ENCODE results near the gene STMP1. TPM values are rescaled to one million over a fixed set of nuclear protein-coding genes. Genes with fewer than 3 reads are reported as not detected.
A peak's percentile ranks its signal among the peaks of the same experiment; 100 is the strongest.
"Not testable (repeated sequence)": the region's sequence is repeated elsewhere in the genome, so short reads cannot be mapped to it uniquely, and the experiment has no call there.

The STMP1 gene
- total and polyA plus RNA-seq, 5 donors: 27.4 to 30.9 (median 29.3) TPM

- no peak for DNase-seq
- intact Hi-C loops (cut with DNase I): loop anchor here in 1 of 4 donors (10.0 kb wide), 2 partner anchors 310 to 340 kb away; partner anchors contain the start of gene MTPN
- no peaks in the 10 kb centered on the region for H3K27me3 ChIP-seq (ENCODE audit: control insufficient read depth, insufficient read depth)
- no peak for ATAC-seq
- H3K4me3 ChIP-seq (ENCODE audit: low read length): no peak overlapping the region
- 51% methylated on average over 3 of the region's 3 CpGs for WGBS
- H3K9me3 ChIP-seq (ENCODE audit: control insufficient read depth, low read length): no peaks in the 10 kb centered on the region
- no peak overlapping the region for H3K27ac ChIP-seq (ENCODE audit: low read length)
- peaks cover 3% of the 10 kb centered on the region for H3K4me1 ChIP-seq (ENCODE audit: control insufficient read depth, insufficient read depth, low read length)
Measured at GRCh38 chr7:135665042-135665441, 2.7 kb downstream of the STMP1 start.

- intact Hi-C loops (cut with DNase I): loop anchor here in 1 of 4 donors (10.0 kb wide), 2 partner anchors 309 to 339 kb away; partner anchors contain the start of gene MTPN
- ATAC-seq (no peak), DNase-seq (no peak)
- WGBS: 86% methylated on average over 11 of the region's 11 CpGs
- Histone ChIP-seq H3K9me3 (ENCODE audit: control insufficient read depth, low read length) (no peaks in the 10 kb centered on the region), H3K27me3 (ENCODE audit: control insufficient read depth, insufficient read depth) (no peaks in the 10 kb centered on the region), H3K27ac (ENCODE audit: low read length) (no peak overlapping the region), H3K4me3 (ENCODE audit: low read length) (no peak overlapping the region), H3K4me1 (ENCODE audit: control insufficient read depth, insufficient read depth, low read length) (peaks cover 3% of the 10 kb centered on the region)
Measured at GRCh38 chr7:135666156-135666555, 3.8 kb downstream of the STMP1 start.

- Histone ChIP-seq H3K4me3 (ENCODE audit: low read length) (no peak overlapping the region), H3K27ac (ENCODE audit: low read length) (no peak overlapping the region), H3K4me1 (ENCODE audit: control insufficient read depth, insufficient read depth, low read length) (peaks cover 3% of the 10 kb centered on the region), H3K9me3 (ENCODE audit: control insufficient read depth, low read length) (no peaks in the 10 kb centered on the region), H3K27me3 (ENCODE audit: control insufficient read depth, insufficient read depth) (no peaks in the 10 kb centered on the region)
- DNase-seq: no peak
- intact Hi-C loops (cut with DNase I): loop anchor here in 1 of 4 donors (10.0 kb wide), 2 partner anchors 308 to 338 kb away; partner anchors contain the start of gene MTPN
- no peak for ATAC-seq
- WGBS: 69% methylated on average over 6 of the region's 6 CpGs
Measured at GRCh38 chr7:135666846-135667245, 4.5 kb downstream of the STMP1 start.

GRCh38 chr7:135667626-135668025 is 5.3 kb downstream of the STMP1 start:
- 97% methylated on average over 1 of the region's 1 CpG for WGBS
- H3K27ac ChIP-seq (ENCODE audit: low read length); DNase-seq; H3K9me3 ChIP-seq (ENCODE audit: control insufficient read depth, low read length); H3K4me1 ChIP-seq (ENCODE audit: control insufficient read depth, insufficient read depth, low read length); H3K27me3 ChIP-seq (ENCODE audit: control insufficient read depth, insufficient read depth); ATAC-seq; H3K4me3 ChIP-seq (ENCODE audit: low read length): not testable (repeated sequence)
- intact Hi-C loops (cut with DNase I): loop anchor here in 1 of 4 donors (10.0 kb wide), 2 partner anchors 307 to 337 kb away; partner anchors contain the start of gene MTPN

GRCh38 chr7:135668852-135669395 is 6.6 kb downstream of the STMP1 start:
- not testable (repeated sequence) for ATAC-seq; H3K4me3 ChIP-seq (ENCODE audit: low read length); H3K27me3 ChIP-seq (ENCODE audit: control insufficient read depth, insufficient read depth); H3K9me3 ChIP-seq (ENCODE audit: control insufficient read depth, low read length); H3K4me1 ChIP-seq (ENCODE audit: control insufficient read depth, insufficient read depth, low read length); DNase-seq; H3K27ac ChIP-seq (ENCODE audit: low read length)
- intact Hi-C loops (cut with DNase I): loop anchor here in 1 of 4 donors (10.0 kb wide), 2 partner anchors 306 to 336 kb away; partner anchors contain the start of gene MTPN
- 63% methylated on average over 6 of the region's 6 CpGs for WGBS

GRCh38 chr7:135669774-135670173 is 7.5 kb downstream of the STMP1 start:
- H3K27me3 ChIP-seq (ENCODE audit: control insufficient read depth, insufficient read depth): no peaks in the 10 kb centered on the region
- WGBS: 61% methylated on average over 1 of the region's 1 CpG
- H3K4me1 ChIP-seq (ENCODE audit: control insufficient read depth, insufficient read depth, low read length): peaks cover 4% of the 10 kb centered on the region
- H3K4me3 ChIP-seq (ENCODE audit: low read length): no peak overlapping the region
- no peak for DNase-seq
- no peak for ATAC-seq
- intact Hi-C loops (cut with DNase I): loop anchor here (5.0 to 10.0 kb wide), 5 partner anchors 75 to 335 kb away; partner anchors contain the start of genes FAM180A (in 1 of the 4) and MTPN (in 1 of the 4)
- H3K27ac ChIP-seq (ENCODE audit: low read length): no peak overlapping the region
- H3K9me3 ChIP-seq (ENCODE audit: control insufficient read depth, low read length): no peaks in the 10 kb centered on the region

- no peaks in the 10 kb centered on the region for H3K27me3 ChIP-seq (ENCODE audit: control insufficient read depth, insufficient read depth)
- H3K9me3 ChIP-seq (ENCODE audit: control insufficient read depth, low read length): no peaks in the 10 kb centered on the region
- intact Hi-C loops (cut with DNase I): loop anchor here in 3 of 4 donors (5.0 to 10.0 kb wide), 4 partner anchors 75 to 335 kb away; partner anchors contain the start of gene FAM180A (in 1 of the 3)
- no peak overlapping the region for H3K4me3 ChIP-seq (ENCODE audit: low read length)
- ATAC-seq (no peak), DNase-seq (no peak)
- H3K27ac ChIP-seq (ENCODE audit: low read length): no peak overlapping the region
- H3K4me1 ChIP-seq (ENCODE audit: control insufficient read depth, insufficient read depth, low read length): peaks cover 4% of the 10 kb centered on the region
- 41% methylated on average over 1 of the region's 1 CpG for WGBS
Measured at GRCh38 chr7:135670179-135670578, 7.9 kb downstream of the STMP1 start.

GRCh38 chr7:135672560-135673359 is 10.4 kb downstream of the STMP1 start:
- no peak for DNase-seq

GRCh38 chr7:135673360-135673706 is 11.0 kb downstream of the STMP1 start:
- 59% methylated on average over 6 of the region's 6 CpGs for WGBS
- no peaks in the 10 kb centered on the region for H3K27me3 ChIP-seq (ENCODE audit: control insufficient read depth, insufficient read depth)
- no peak overlapping the region for H3K4me3 ChIP-seq (ENCODE audit: low read length)
- H3K4me1 ChIP-seq (ENCODE audit: control insufficient read depth, insufficient read depth, low read length): peaks cover 4% of the 10 kb centered on the region
- H3K27ac ChIP-seq (ENCODE audit: low read length): no peak overlapping the region
- no peaks in the 10 kb centered on the region for H3K9me3 ChIP-seq (ENCODE audit: control insufficient read depth, low read length)
- intact Hi-C loops (cut with DNase I): loop anchor here in 3 of 4 donors (2.0 to 10.0 kb wide), 5 partner anchors 71 to 331 kb away; partner anchors contain the start of gene FAM180A (in 1 of the 3)
- ATAC-seq (no peak), DNase-seq (no peak)

More at GRCh38 chr7:135672560-135673359, 10.4 kb downstream of the STMP1 start:
- no peaks in the 10 kb centered on the region for H3K27me3 ChIP-seq (ENCODE audit: control insufficient read depth, insufficient read depth)
- no peaks in the 10 kb centered on the region for H3K9me3 ChIP-seq (ENCODE audit: control insufficient read depth, low read length)
- no peak overlapping the region for H3K4me3 ChIP-seq (ENCODE audit: low read length)
- 49% methylated on average over 3 of the region's 3 CpGs for WGBS
- intact Hi-C loops (cut with DNase I): loop anchor here in 3 of 4 donors (2.0 to 10.0 kb wide), 5 partner anchors 72 to 332 kb away; partner anchors contain the start of gene FAM180A (in 1 of the 3)
- H3K27ac ChIP-seq (ENCODE audit: low read length): no peak overlapping the region
- ATAC-seq: peak; percentile 78 to 82
- H3K4me1 ChIP-seq (ENCODE audit: control insufficient read depth, insufficient read depth, low read length): peaks cover 4% of the 10 kb centered on the region

GRCh38 chr7:135678612-135679575 is 16.6 kb downstream of the STMP1 start:
- Histone ChIP-seq H3K9me3 (ENCODE audit: control insufficient read depth, low read length) (no peaks in the 10 kb centered on the region), H3K4me1 (ENCODE audit: control insufficient read depth, insufficient read depth, low read length) (peaks cover 9% of the 10 kb centered on the region), H3K27ac (ENCODE audit: low read length) (no peak overlapping the region), H3K27me3 (ENCODE audit: control insufficient read depth, insufficient read depth) (no peaks in the 10 kb centered on the region), H3K4me3 (ENCODE audit: low read length) (no peak overlapping the region)
- DNase-seq (peak in 1 of 3 donors; percentile 58), ATAC-seq (no peak)
- intact Hi-C loops (cut with DNase I): loop anchor here in 3 of 4 donors (10.0 kb wide), 3 partner anchors 66 to 326 kb away; partner anchors contain the start of gene FAM180A (in 1 of the 3)
- WGBS: 71% methylated on average over 4 of the region's 4 CpGs
